Trophoblast cell (in vitro differentiated cells and primary cell): Measurements from ENCODE around the gene CD7.

Source experiments
- DNase-seq, 2 donors: peaks; one replicate each; pipeline ENCODE4 v3.0.0-alpha.2; 2016
- H2AFZ ChIP-seq: 2 replicates; pipeline ENCODE4 v1.6.1; 2013; ENCODE audit warnings: low read length, moderate library complexity, mild to moderate bottlenecking; ENCODE audit not compliant: insufficient read depth, poor library complexity
- H2AK5ac ChIP-seq: 2 replicates; pipeline ENCODE4 v1.6.1; 2013; ENCODE audit warnings: mild to moderate bottlenecking, low read length
- H2BK120ac ChIP-seq: 2 replicates; pipeline ENCODE4 v1.6.1; 2013; ENCODE audit warnings: low read length, mild to moderate bottlenecking, moderate library complexity; ENCODE audit not compliant: insufficient read depth, poor library complexity
- H2BK12ac ChIP-seq: 2 replicates; pipeline ENCODE4 v1.6.1; 2013; ENCODE audit warnings: mild to moderate bottlenecking, low read length, moderate library complexity
- H2BK5ac ChIP-seq: 2 replicates; pipeline ENCODE4 v1.6.1; 2013; ENCODE audit warnings: low read length, low read depth, moderate library complexity, mild to moderate bottlenecking; ENCODE audit not compliant: poor library complexity
- H3K14ac ChIP-seq: 2 replicates; pipeline ENCODE4 v1.6.1; 2013; ENCODE audit warnings: mild to moderate bottlenecking, low read length
- H3K18ac ChIP-seq: 2 replicates; pipeline ENCODE4 v1.6.1; 2013; ENCODE audit warnings: mild to moderate bottlenecking, low read length
- H3K23ac ChIP-seq: 2 replicates; pipeline ENCODE4 v1.6.1; 2013; ENCODE audit warnings: low read length
- H3K27ac ChIP-seq: 2 replicates; pipeline ENCODE4 v1.5.1; 2013; ENCODE audit warnings: low read depth, mild to moderate bottlenecking, inconsistent platforms, low read length, moderate library complexity
- H3K27me3 ChIP-seq: 2 replicates; pipeline ENCODE4 v1.6.1; 2013; ENCODE audit warnings: inconsistent platforms, mild to moderate bottlenecking, low read length, moderate library complexity; ENCODE audit not compliant: insufficient read depth
- H3K36me3 ChIP-seq, 2 experiments: 1 replicate in 1 of 2; 2 replicates in 1 of 2; pipeline ENCODE4 v1.6.1; 2013; ENCODE audit warnings: low read length in 2 of 2, mild to moderate bottlenecking in 2 of 2, moderate library complexity in 1 of 2; ENCODE audit not compliant: insufficient read depth in 2 of 2, control insufficient read depth in 1 of 2
- H3K4ac ChIP-seq: 2 replicates; pipeline ENCODE4 v1.6.1; 2013; ENCODE audit warnings: low read depth, mild to moderate bottlenecking, low read length, moderate library complexity
- H3K4me1 ChIP-seq, 2 experiments: 1 replicate in 1 of 2; 2 replicates in 1 of 2; pipeline ENCODE4 v1.6.1; 2013; ENCODE audit warnings: low read length in 2 of 2, mild to moderate bottlenecking in 2 of 2, moderate library complexity in 1 of 2; ENCODE audit not compliant: insufficient read depth in 2 of 2, control insufficient read depth in 1 of 2
- H3K4me2 ChIP-seq: 2 replicates; pipeline ENCODE4 v1.6.1; 2013; ENCODE audit warnings: inconsistent platforms, mild to moderate bottlenecking, low read length, moderate library complexity
- H3K4me3 ChIP-seq: 2 replicates; pipeline ENCODE4 v1.5.1; 2013; ENCODE audit warnings: mild to moderate bottlenecking, low read depth, low read length, inconsistent platforms
- H3K79me1 ChIP-seq: one replicate; pipeline ENCODE4 v1.6.1; 2013; ENCODE audit warnings: low read length
- H3K79me2 ChIP-seq: 2 replicates; pipeline ENCODE4 v1.6.1; 2013; ENCODE audit warnings: low read length, mild to moderate bottlenecking; ENCODE audit not compliant: control insufficient read depth, insufficient read depth, poor library complexity
- H3K9ac ChIP-seq: 2 replicates; pipeline ENCODE4 v1.6.1; 2013; ENCODE audit warnings: mild to moderate bottlenecking, low read length
- H3K9me3 ChIP-seq: 2 replicates; pipeline ENCODE4 v1.6.1; 2013; ENCODE audit warnings: low read depth, mild to moderate bottlenecking, control low read depth, inconsistent platforms, low read length; ENCODE audit not compliant: insufficient read depth
- H4K12ac ChIP-seq: 2 replicates; pipeline ENCODE4 v1.6.1; 2013; ENCODE audit warnings: low read depth, mild to moderate bottlenecking, low read length, moderate library complexity
- H4K8ac ChIP-seq: 2 replicates; pipeline ENCODE4 v1.6.1; 2013; ENCODE audit warnings: low read depth, mild to moderate bottlenecking, low read length, moderate library complexity
- H4K91ac ChIP-seq: one replicate; pipeline ENCODE4 v1.6.1; 2013; ENCODE audit warnings: low read depth, mild to moderate bottlenecking, low read length, moderate library complexity
- WGBS: extraction: QIAGEN DNeasy Blood & Tissue Kit; methylation state at CpG from one replicate; pipeline ENCODE4 v1.1.7; 2013; ENCODE audit warnings: missing lambda C conversion rate; ENCODE audit not compliant: insufficient read length, insufficient coverage; ENCODE audit errors: extremely low coverage; 5-methylcytosine and 5-hydroxymethylcytosine counted together

The CD7 gene

GRCh38 chr17:82328994-82329507 lies 11.6 kb upstream of the CD7 start:
- H4K91ac ChIP-seq, result no peak overlapping the region
- no peak overlapping the region for H2BK12ac ChIP-seq
- no peak overlapping the region for H3K4ac ChIP-seq
- H4K12ac ChIP-seq, result no peak overlapping the region
- no peaks in the 10 kb centered on the region for H3K79me1 ChIP-seq
- no peak overlapping the region for H3K4me3 ChIP-seq
- H3K9ac ChIP-seq, result no peak overlapping the region
- peaks cover 9 to 10% of the 10 kb centered on the region in 2 experiments for H3K4me1 ChIP-seq
- H2AK5ac ChIP-seq, result no peak overlapping the region
- H2BK120ac ChIP-seq, result no peak overlapping the region
- H3K23ac ChIP-seq, result no peak overlapping the region
- H3K36me3 ChIP-seq, result no peaks in the 10 kb centered on the region
- H3K4me2 ChIP-seq, result no peak overlapping the region
- DNase-seq, result no peak
- peaks cover 21% of the 10 kb centered on the region for H3K27me3 ChIP-seq
- H3K27ac ChIP-seq, result no peak overlapping the region
- H3K14ac ChIP-seq, result no peak overlapping the region
- no peak overlapping the region for H4K8ac ChIP-seq
- H3K18ac ChIP-seq, result no peak overlapping the region
- WGBS, result no CpG with 5 or more reads among the region's 15 CpGs
- no peak overlapping the region for H2AFZ ChIP-seq
- no peaks in the 10 kb centered on the region for H3K79me2 ChIP-seq
- H2BK5ac ChIP-seq, result no peak overlapping the region
- H3K9me3 ChIP-seq, result peaks cover 6% of the 10 kb centered on the region

GRCh38 chr17:82328141-82328993 lies 11.0 kb upstream of the CD7 start:
- H3K36me3 ChIP-seq, result no peaks in the 10 kb centered on the region
- no peak for DNase-seq
- WGBS, result no CpG with 5 or more reads among the region's 28 CpGs

DNA sequence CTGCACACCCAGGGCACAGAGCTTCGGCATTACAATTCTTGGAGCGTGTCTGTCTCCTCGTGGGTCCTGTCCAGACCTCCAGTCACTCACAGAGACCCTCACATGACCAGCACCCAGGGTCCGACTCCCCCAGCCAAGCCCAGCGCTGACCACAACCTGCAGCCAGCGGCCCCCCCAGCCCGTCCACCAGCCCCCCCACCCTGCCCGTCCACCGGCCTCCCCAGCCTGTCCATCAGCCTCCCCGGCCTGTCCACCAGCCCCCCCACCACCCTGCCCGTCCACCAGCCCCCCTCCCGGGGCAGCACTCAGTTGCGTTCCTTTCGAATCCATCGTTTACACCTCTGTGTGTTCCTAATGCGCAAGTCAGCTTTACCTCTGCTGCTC lies 10.3 kb upstream of the CD7 start:
- no peak overlapping the region for H2BK5ac ChIP-seq
- peaks cover 8% of the 10 kb centered on the region for H3K27me3 ChIP-seq
- H3K79me2 ChIP-seq, result no peaks in the 10 kb centered on the region
- H3K4me2 ChIP-seq, result no peak overlapping the region
- H4K8ac ChIP-seq, result no peak overlapping the region
- no peak overlapping the region for H3K27ac ChIP-seq
- no peak overlapping the region for H3K4ac ChIP-seq
- no CpG with 5 or more reads among the region's 16 CpGs for WGBS
- no peaks in the 10 kb centered on the region for H3K79me1 ChIP-seq
- no peak overlapping the region for H3K9ac ChIP-seq
- H2BK12ac ChIP-seq, result no peak overlapping the region
- no peak overlapping the region for H4K12ac ChIP-seq
- H2BK120ac ChIP-seq, result no peak overlapping the region
- no peaks in the 10 kb centered on the region for H3K36me3 ChIP-seq
- H2AK5ac ChIP-seq, result no peak overlapping the region
- no peak overlapping the region for H2AFZ ChIP-seq
- no peak overlapping the region for H3K18ac ChIP-seq
- H3K9me3 ChIP-seq, result peaks cover 6% of the 10 kb centered on the region
- H3K23ac ChIP-seq, result no peak overlapping the region
- no peaks in the 10 kb centered on the region for H3K4me1 ChIP-seq
- no peak overlapping the region for H4K91ac ChIP-seq
- H3K14ac ChIP-seq, result no peak overlapping the region
- no peak for DNase-seq
- H3K4me3 ChIP-seq, result no peak overlapping the region

More at GRCh38 chr17:82328141-82328993, 11.0 kb upstream of the CD7 start:
- Histone ChIP-seq H3K4ac (no peak overlapping the region), H3K9me3 (peaks cover 6% of the 10 kb centered on the region), H4K8ac (no peak overlapping the region), H3K9ac (no peak overlapping the region), H3K4me1 (peaks cover 5% of the 10 kb centered on the region in 2 experiments), H2BK12ac (no peak overlapping the region), H3K23ac (no peak overlapping the region), H2AFZ (no peak overlapping the region), H2AK5ac (no peak overlapping the region), H4K91ac (no peak overlapping the region), H3K27ac (no peak overlapping the region), H3K18ac (no peak overlapping the region), H3K27me3 (peaks cover 15% of the 10 kb centered on the region), H3K14ac (no peak overlapping the region), H2BK120ac (no peak overlapping the region), H3K4me2 (no peak overlapping the region), H3K79me2 (no peaks in the 10 kb centered on the region), H3K4me3 (no peak overlapping the region), H4K12ac (no peak overlapping the region), H2BK5ac (no peak overlapping the region), H3K79me1 (no peaks in the 10 kb centered on the region)

DNA sequence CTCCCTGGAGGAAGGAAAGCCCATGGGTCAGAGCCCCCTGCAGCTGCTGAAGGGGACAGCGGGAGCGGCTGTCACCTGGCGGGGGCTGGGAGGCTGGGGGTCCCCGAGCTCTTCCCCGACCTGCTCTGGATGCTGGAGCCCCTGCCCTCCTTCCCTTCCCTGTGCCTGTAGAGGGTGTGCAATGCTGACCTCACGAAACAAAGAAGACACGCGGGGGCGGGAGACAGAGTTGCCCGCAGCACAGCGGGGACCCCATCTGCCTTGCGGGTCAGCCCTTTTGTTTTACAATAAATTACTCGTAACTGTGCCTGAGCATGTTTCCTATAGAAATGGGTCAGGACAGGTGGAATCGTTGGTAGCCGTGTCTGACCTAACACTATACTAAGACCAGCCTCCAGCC lies 9.9 kb upstream of the CD7 start:
- Histone ChIP-seq H2AK5ac (no peak overlapping the region), H3K4ac (no peak overlapping the region), H3K27me3 (peaks cover 4% of the 10 kb centered on the region), H3K9me3 (peaks cover 3% of the 10 kb centered on the region), H2BK5ac (no peak overlapping the region), H3K79me2 (no peaks in the 10 kb centered on the region), H3K23ac (no peak overlapping the region), H3K9ac (no peak overlapping the region), H2AFZ (no peak overlapping the region), H3K18ac (no peak overlapping the region), H2BK120ac (no peak overlapping the region), H2BK12ac (no peak overlapping the region), H4K8ac (no peak overlapping the region), H3K4me1 (no peaks in the 10 kb centered on the region), H3K27ac (no peak overlapping the region), H4K91ac (no peak overlapping the region), H3K4me3 (no peak overlapping the region), H3K4me2 (no peak overlapping the region), H3K14ac (no peak overlapping the region), H4K12ac (no peak overlapping the region), H3K36me3 (no peaks in the 10 kb centered on the region), H3K79me1 (no peaks in the 10 kb centered on the region)
- DNase-seq, result no peak
- no CpG with 5 or more reads among the region's 15 CpGs for WGBS
